H9 (cell line): ENCODE results near the gene CCL17. TPM values are rescaled to one million over a fixed set of nuclear protein-coding genes. Genes with fewer than 3 reads are reported as not detected.

Source experiments
- DNase-seq: peaks from one replicate; pipeline ENCODE4 v3.0.0-alpha.2; 2017
- H2AFZ ChIP-seq: one replicate; pipeline ENCODE4 v1.6.1; 2013; ENCODE audit warnings: mild to moderate bottlenecking, low read length, control low read depth, moderate library complexity
- H2AK5ac ChIP-seq: 2 replicates; pipeline ENCODE4 v1.6.1; 2013; ENCODE audit warnings: low read length, control low read depth, mixed read lengths; ENCODE audit not compliant: insufficient read length
- H2BK120ac ChIP-seq: one replicate; pipeline ENCODE4 v1.6.1; 2013; ENCODE audit warnings: low read depth, mild to moderate bottlenecking, low read length, control low read depth, inconsistent platforms; ENCODE audit not compliant: poor library complexity, severe bottlenecking
- H2BK12ac ChIP-seq: 2 replicates; pipeline ENCODE4 v1.6.1; 2013; ENCODE audit warnings: low read length, control low read depth, mixed read lengths, low read depth; ENCODE audit not compliant: insufficient read length
- H2BK15ac ChIP-seq: 2 replicates; pipeline ENCODE4 v1.6.1; 2013; ENCODE audit warnings: low read depth, low read length, control low read depth
- H2BK20ac ChIP-seq: one replicate; pipeline ENCODE4 v1.6.1; 2013; ENCODE audit warnings: low read depth, mild to moderate bottlenecking, low read length, control low read depth, inconsistent platforms; ENCODE audit not compliant: poor library complexity, severe bottlenecking
- H2BK5ac ChIP-seq: 2 replicates; pipeline ENCODE4 v1.6.1; 2013; ENCODE audit warnings: low read length, control low read depth, mixed read lengths; ENCODE audit not compliant: insufficient read length
- H3K14ac ChIP-seq: 2 replicates; pipeline ENCODE4 v1.6.1; 2013; ENCODE audit warnings: low read length, control low read depth; ENCODE audit not compliant: insufficient read depth
- H3K18ac ChIP-seq: 2 replicates; pipeline ENCODE4 v1.6.1; 2013; ENCODE audit warnings: low read depth, mild to moderate bottlenecking, mixed read lengths, low read length, control low read depth; ENCODE audit not compliant: insufficient read length
- H3K23ac ChIP-seq: 2 replicates; pipeline ENCODE4 v1.6.1; 2013; ENCODE audit warnings: low read length, control low read depth, mixed read lengths, low read depth; ENCODE audit not compliant: insufficient read length
- H3K23me2 ChIP-seq: 2 replicates; pipeline ENCODE4 v1.6.1; 2013; ENCODE audit warnings: low read depth, mild to moderate bottlenecking, mixed read lengths, low read length, control low read depth; ENCODE audit not compliant: insufficient read length, poor library complexity, severe bottlenecking
- H3K27ac ChIP-seq: 2 replicates; pipeline ENCODE4 v1.5.1; 2013; ENCODE audit warnings: low read length, control low read depth, mixed read lengths, low read depth; ENCODE audit not compliant: insufficient read length
- H3K27me3 ChIP-seq: 2 replicates; pipeline ENCODE4 v1.6.1; 2013; ENCODE audit warnings: low read length, control low read depth, inconsistent platforms; ENCODE audit not compliant: insufficient read depth
- H3K4ac ChIP-seq: 2 replicates; pipeline ENCODE4 v1.6.1; 2013; ENCODE audit warnings: low read depth, mild to moderate bottlenecking, control low read depth, inconsistent platforms, low read length, moderate library complexity
- H3K4me1 ChIP-seq: 2 replicates; pipeline ENCODE4 v1.6.1; 2013; ENCODE audit warnings: low read length, control low read depth, inconsistent platforms; ENCODE audit not compliant: insufficient read depth
- H3K4me2 ChIP-seq: 2 replicates; pipeline ENCODE4 v1.6.1; 2013; ENCODE audit warnings: low read length, control low read depth, mixed read lengths; ENCODE audit not compliant: insufficient read length, insufficient read depth
- H3K56ac ChIP-seq: 2 replicates; pipeline ENCODE4 v1.6.1; 2013; ENCODE audit warnings: low read depth, mild to moderate bottlenecking, mixed read lengths, low read length, control low read depth; ENCODE audit not compliant: insufficient read length
- H3K79me1 ChIP-seq: 2 replicates; pipeline ENCODE4 v1.6.1; 2013; ENCODE audit warnings: low read depth, mild to moderate bottlenecking, moderate library complexity, low read length, control low read depth, inconsistent platforms; ENCODE audit not compliant: insufficient read depth, poor library complexity, severe bottlenecking
- H3K79me2 ChIP-seq: 2 replicates; pipeline ENCODE4 v1.6.1; 2013; ENCODE audit warnings: low read length, control low read depth, inconsistent platforms; ENCODE audit not compliant: insufficient read depth
- H3K9ac ChIP-seq: 2 replicates; pipeline ENCODE4 v1.6.1; 2013; ENCODE audit warnings: low read length, control low read depth, mixed read lengths; ENCODE audit not compliant: insufficient read length; ENCODE audit errors: extremely low read depth
- H3K9me3 ChIP-seq: one replicate; pipeline ENCODE4 v1.6.1; 2013; ENCODE audit warnings: low read depth, low read length, inconsistent platforms; ENCODE audit not compliant: control insufficient read depth
- H3T11ph ChIP-seq: one replicate; pipeline ENCODE4 v1.6.1; 2013; ENCODE audit warnings: mild to moderate bottlenecking, low read length, control low read depth, inconsistent platforms
- H4K20me1 ChIP-seq: one replicate; pipeline ENCODE4 v1.6.1; 2013; ENCODE audit not compliant: control insufficient read depth, insufficient read length, insufficient read depth
- H4K5ac ChIP-seq: 2 replicates; pipeline ENCODE4 v1.6.1; 2013; ENCODE audit warnings: low read depth, mild to moderate bottlenecking, mixed read lengths, low read length, control low read depth; ENCODE audit not compliant: insufficient read length
- H4K8ac ChIP-seq: replicated peaks from 2 replicates; pipeline ENCODE4 v1.6.1; 2013; ENCODE audit warnings: low read length, control low read depth, mixed read lengths, low read depth; ENCODE audit not compliant: insufficient read length
- H4K91ac ChIP-seq: 2 replicates; pipeline ENCODE4 v1.6.1; 2013; ENCODE audit warnings: low read depth, mild to moderate bottlenecking, moderate library complexity, mixed read lengths, low read length, control low read depth; ENCODE audit not compliant: insufficient read length
- H3K27ac Mint-ChIP-seq, 3 experiments: 2 replicates in 2 of 3; 3 replicates in 1 of 3; pipeline ENCODE4 v1.8.0; 2020 to 2021; ENCODE audit warnings: mixed read lengths in 3 of 3, mild to moderate bottlenecking in 1 of 3, moderate library complexity in 1 of 3
- H3K27me3 Mint-ChIP-seq: 2 replicates; pipeline ENCODE4 v1.8.0; 2021; ENCODE audit warnings: low read depth, mild to moderate bottlenecking, moderate library complexity, mixed read lengths
- H3K36me3 Mint-ChIP-seq, 3 experiments: 2 replicates in 2 of 3; 3 replicates in 1 of 3; pipeline ENCODE4 v1.8.0; 2020 to 2021; ENCODE audit warnings: low read depth in 3 of 3, mixed read lengths in 3 of 3; ENCODE audit not compliant: insufficient read depth in 1 of 3
- H3K4me1 Mint-ChIP-seq, 2 experiments: 2 replicates each; pipeline ENCODE4 v1.8.0; 2020; ENCODE audit warnings: mixed read lengths in 2 of 2
- H3K4me3 Mint-ChIP-seq, 2 experiments: 2 replicates in 1 of 2; 3 replicates in 1 of 2; pipeline ENCODE4 v1.8.0; 2020 to 2021; ENCODE audit warnings: mild to moderate bottlenecking in 2 of 2, mixed read lengths in 2 of 2, moderate library complexity in 1 of 2
- H3K9me3 Mint-ChIP-seq, 2 experiments: 2 replicates in 1 of 2; 3 replicates in 1 of 2; pipeline ENCODE4 v1.8.0; 2020; ENCODE audit warnings: mild to moderate bottlenecking in 2 of 2, mixed read lengths in 2 of 2, moderate library complexity in 1 of 2
- WGBS: extraction: QIAGEN DNeasy Blood & Tissue Kit; methylation state at CpG from one replicate; pipeline ENCODE4 v1.1.7; 2013; ENCODE audit warnings: missing lambda C conversion rate, low lambda C conversion rate, mixed read lengths; ENCODE audit not compliant: insufficient read length; ENCODE audit errors: extremely low coverage; 5-methylcytosine and 5-hydroxymethylcytosine counted together
- total RNA-seq: library from RNA; stranded (reverse); gene quantifications from 2 replicates; pipeline ENCODE4 v1.2.1, GENCODE V29; 2021
- TF ChIP-seq, protein P1 (sequence below): fragments of 200-600 bp; sonication (generic); conservative IDR thresholded peaks from 3 replicates; pipeline ENCODE4 v1.8.0; 2021; ENCODE audit warnings: antibody characterized with exemption, mild to moderate bottlenecking

The CCL17 gene
- total RNA-seq, 1 experiment from 2014 or later = not detected

DNA sequence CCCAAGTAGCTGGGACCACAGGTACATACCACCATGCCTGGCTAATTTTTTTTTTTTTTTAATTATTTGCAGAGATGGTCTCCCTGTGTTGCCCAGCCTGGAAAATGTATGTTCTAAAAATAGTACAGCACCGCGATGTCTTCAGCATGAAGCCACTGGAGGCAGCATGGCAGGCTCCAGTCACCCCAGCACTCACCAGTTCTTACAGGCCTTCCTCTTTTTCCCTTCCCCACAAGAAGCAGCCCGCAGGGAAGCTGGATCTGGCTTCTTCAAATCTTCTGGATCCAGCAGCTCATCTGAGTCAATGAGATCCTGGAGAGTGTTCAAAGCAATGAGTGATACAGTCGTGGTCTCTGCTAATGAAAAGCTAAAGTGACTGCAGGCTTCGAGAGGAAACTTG is 26.4 kb downstream of the CCL17 start:
- no peak overlapping the region for H4K8ac ChIP-seq
- H3K9me3 Mint-ChIP-seq = no peaks in the 10 kb centered on the region
- no CpG with 5 or more reads among the region's 5 CpGs for WGBS
- no peak overlapping the region for H3T11ph ChIP-seq
- no peak overlapping the region for H4K91ac ChIP-seq
- no peak for DNase-seq
- no peak overlapping the region for H3K4ac ChIP-seq
- H3K18ac ChIP-seq = no peak overlapping the region
- H3K9ac ChIP-seq = no peak overlapping the region
- no peaks in the 10 kb centered on the region for H3K79me2 ChIP-seq
- TF ChIP-seq, protein P1, sequence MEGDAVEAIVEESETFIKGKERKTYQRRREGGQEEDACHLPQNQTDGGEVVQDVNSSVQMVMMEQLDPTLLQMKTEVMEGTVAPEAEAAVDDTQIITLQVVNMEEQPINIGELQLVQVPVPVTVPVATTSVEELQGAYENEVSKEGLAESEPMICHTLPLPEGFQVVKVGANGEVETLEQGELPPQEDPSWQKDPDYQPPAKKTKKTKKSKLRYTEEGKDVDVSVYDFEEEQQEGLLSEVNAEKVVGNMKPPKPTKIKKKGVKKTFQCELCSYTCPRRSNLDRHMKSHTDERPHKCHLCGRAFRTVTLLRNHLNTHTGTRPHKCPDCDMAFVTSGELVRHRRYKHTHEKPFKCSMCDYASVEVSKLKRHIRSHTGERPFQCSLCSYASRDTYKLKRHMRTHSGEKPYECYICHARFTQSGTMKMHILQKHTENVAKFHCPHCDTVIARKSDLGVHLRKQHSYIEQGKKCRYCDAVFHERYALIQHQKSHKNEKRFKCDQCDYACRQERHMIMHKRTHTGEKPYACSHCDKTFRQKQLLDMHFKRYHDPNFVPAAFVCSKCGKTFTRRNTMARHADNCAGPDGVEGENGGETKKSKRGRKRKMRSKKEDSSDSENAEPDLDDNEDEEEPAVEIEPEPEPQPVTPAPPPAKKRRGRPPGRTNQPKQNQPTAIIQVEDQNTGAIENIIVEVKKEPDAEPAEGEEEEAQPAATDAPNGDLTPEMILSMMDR = no peak
- H3K4me2 ChIP-seq = no peak overlapping the region
- no peaks in the 10 kb centered on the region; the same call in 1 of the 2 replicates for H3K27me3 ChIP-seq
- no peaks in the 10 kb centered on the region for H3K4me1 ChIP-seq
- H2AFZ ChIP-seq = no peak overlapping the region
- no peak overlapping the region for H4K5ac ChIP-seq
- no peaks in the 10 kb centered on the region for H3K27me3 Mint-ChIP-seq
- no peak overlapping the region for H2BK5ac ChIP-seq
- no peaks in the 10 kb centered on the region for H3K23me2 ChIP-seq
- H3K56ac ChIP-seq = no peak overlapping the region
- no peaks in the 10 kb centered on the region for H3K79me1 ChIP-seq
- no peaks in the 10 kb centered on the region for H3K9me3 ChIP-seq
- no peak overlapping the region for H2BK15ac ChIP-seq
- no peak overlapping the region for H3K23ac ChIP-seq
- no peak overlapping the region for H2BK20ac ChIP-seq
- no peak overlapping the region; a peak in 1 of 7 replicates for H3K27ac Mint-ChIP-seq
- no peak overlapping the region for H2BK12ac ChIP-seq
- no peak overlapping the region for H3K4me3 Mint-ChIP-seq
- no peak overlapping the region for H3K27ac ChIP-seq
- no peak overlapping the region for H2AK5ac ChIP-seq
- no peaks in the 10 kb centered on the region for H4K20me1 ChIP-seq
- no peak overlapping the region for H2BK120ac ChIP-seq
- peaks cover 46 to 79% (median 78%) of the 10 kb centered on the region in 3 experiments for H3K36me3 Mint-ChIP-seq
- no peaks in the 10 kb centered on the region for H3K4me1 Mint-ChIP-seq
- H3K14ac ChIP-seq = no peak overlapping the region
